ENCODE results near the gene TRPV3.
"Not testable (repeated sequence)": the region's sequence is repeated elsewhere in the genome, so short reads cannot be mapped to it uniquely, and the experiment has no call there.

Gene TRPV3

DNA sequence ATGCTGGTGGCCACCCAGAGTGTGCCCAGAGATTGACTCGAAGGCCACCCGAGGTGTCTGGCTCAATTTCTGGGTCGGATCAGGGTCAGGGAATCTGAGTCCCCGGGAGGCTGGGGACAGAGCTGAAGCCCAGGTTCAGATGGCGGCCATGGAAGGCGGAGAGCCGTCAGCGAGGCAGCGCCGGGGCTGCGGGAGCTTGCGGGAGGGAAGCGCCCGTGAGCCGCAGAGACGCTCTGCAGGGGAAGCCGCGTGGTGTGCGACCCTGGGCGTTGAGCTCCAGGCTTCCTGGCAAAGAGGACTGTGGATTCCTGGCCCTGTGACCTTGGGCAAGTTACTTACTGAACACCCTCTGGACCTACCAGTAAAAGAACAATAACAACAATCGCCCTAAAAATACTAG is 85.5 kb downstream of the TRPV3 start:
- DNase-seq (ENCODE audit: low spot score): no peak

DNA sequence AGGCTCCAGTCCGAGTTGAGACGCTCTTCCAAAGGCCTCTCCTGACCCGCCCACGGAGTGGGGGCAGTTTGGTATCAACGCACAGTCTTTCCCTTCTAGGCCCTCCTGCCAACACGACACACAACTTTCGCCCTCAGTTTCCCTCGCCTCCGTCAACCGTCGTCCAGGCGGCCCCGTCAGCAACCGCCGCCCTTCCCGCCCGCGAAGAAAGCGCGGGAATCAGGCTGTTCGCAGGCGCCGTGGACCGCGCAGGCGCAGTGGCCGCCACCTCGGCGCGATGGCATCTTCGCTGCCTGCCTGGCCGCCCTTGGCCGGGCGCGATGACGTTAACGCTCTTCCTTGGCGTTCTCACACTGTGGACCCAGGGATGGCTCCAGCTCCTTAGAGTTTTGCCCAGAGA is 86.0 kb downstream of the TRPV3 start, which contains the start of gene SPATA22:
Gene SPATA22, minus strand, starts transcription at position 221 of the 400 bp plus-strand sequence. CDS start 2,494 bp downstream, outside the sequence.
- no peak for DNase-seq (ENCODE audit: low spot score)

DNA sequence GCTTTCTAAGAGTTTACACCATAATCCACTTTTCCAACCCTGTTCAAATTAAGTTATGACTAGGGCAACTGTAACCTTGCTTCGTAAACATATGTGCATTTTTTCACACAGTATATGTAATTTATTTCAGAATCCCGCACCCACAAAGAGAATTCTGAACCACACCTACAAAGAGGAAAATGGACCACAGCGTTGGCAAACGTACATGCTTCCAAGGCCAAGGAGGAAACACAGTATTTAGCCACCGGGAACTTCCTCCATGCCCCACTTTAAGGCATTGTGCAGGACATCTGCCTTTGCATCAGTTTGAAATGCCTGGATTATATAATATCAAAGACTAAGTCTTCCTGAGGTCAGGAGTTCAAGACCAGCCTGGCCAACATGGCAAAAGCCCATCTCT is 88.1 kb downstream of the TRPV3 start:
- no peak for DNase-seq (ENCODE audit: low spot score)

DNA sequence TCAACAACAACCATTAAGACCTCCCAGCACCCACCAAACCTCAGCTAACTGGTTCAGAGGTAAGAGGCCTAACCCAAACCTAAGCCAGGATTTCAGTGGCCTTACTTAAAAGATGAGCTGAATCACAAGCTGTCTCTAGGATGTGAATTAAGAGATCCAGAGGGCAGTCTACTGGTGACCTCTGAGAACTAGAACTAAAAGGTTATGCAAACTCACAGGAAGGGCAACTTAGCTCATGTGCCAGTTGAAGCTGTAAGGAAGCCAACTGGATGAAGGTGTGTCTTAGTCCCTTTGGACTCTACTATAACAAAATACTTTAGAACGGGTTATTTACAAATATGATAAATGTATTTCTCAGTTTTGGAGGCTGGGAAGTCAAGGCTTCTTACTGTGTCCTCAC is 91.3 kb downstream of the TRPV3 start:
- DNase-seq (ENCODE audit: low spot score): not testable (repeated sequence)

Measured in putamen (tissue), 1 donor.